ENCODE data around the gene EYA3. TPM values are rescaled to one million over a fixed set of nuclear protein-coding genes. Genes with fewer than 3 reads are reported as not detected.

Gene EYA3
- total RNA-seq, 3 donors from 2014 or later (not counting 1 experiment from before 2014, with no cell fraction given) = 17.7 to 25.2 (median 19.1) TPM

DNA sequence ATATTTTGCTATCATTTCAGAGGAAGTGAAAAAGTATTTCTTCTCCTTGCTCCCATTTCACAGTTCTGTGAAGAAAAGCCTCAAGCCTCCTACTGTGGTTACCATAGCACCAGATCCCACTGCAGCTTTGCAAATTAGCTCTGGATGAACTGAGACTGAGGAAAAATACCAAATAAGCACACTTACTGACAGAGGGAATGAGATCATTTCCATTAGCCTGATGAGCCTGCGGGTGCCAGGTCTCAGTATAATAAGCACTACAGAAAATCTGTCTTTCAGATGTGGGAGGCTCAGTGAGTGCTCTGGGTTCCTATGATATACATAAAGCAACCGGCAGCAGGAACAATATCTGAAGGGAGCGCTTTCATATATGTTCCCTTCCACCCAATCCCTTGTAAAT, 107.3 kb downstream of the EYA3 start:
- no peak overlapping the region for H3K4me3 Mint-ChIP-seq
- H3K36me3 Mint-ChIP-seq = no peaks in the 10 kb centered on the region
- no peak for ATAC-seq
- 100% methylated on average over 3 of the region's 3 CpGs for WGBS (ENCODE audit: insufficient coverage)
- H3K27ac Mint-ChIP-seq = no peak overlapping the region
- no peaks in the 10 kb centered on the region for H3K27me3 ChIP-seq (ENCODE audit: control insufficient read depth, insufficient read depth, low read length)
- peaks cover 13% of the 10 kb centered on the region for H3K36me3 ChIP-seq (ENCODE audit: control insufficient read depth, insufficient read depth, low read length)
- DNase-seq = no peak
- no peaks in the 10 kb centered on the region for H3K27me3 Mint-ChIP-seq (ENCODE audit: low read depth in 2 of 2)
- H3K4me3 ChIP-seq (ENCODE audit: low read length) = no peak overlapping the region
- H3K27ac ChIP-seq (ENCODE audit: low read length) = no peak overlapping the region
- no peaks in the 10 kb centered on the region for H3K4me1 ChIP-seq (ENCODE audit: control insufficient read depth, insufficient read depth, low read length)
- no peaks in the 10 kb centered on the region for H3K4me1 Mint-ChIP-seq
- intact Hi-C loops (cut with micrococcal nuclease) = no loop called here
- no peaks in the 10 kb centered on the region for H3K9me3 ChIP-seq (ENCODE audit: control insufficient read depth, insufficient read depth, low read length)
- TF ChIP-seq, protein P1, sequence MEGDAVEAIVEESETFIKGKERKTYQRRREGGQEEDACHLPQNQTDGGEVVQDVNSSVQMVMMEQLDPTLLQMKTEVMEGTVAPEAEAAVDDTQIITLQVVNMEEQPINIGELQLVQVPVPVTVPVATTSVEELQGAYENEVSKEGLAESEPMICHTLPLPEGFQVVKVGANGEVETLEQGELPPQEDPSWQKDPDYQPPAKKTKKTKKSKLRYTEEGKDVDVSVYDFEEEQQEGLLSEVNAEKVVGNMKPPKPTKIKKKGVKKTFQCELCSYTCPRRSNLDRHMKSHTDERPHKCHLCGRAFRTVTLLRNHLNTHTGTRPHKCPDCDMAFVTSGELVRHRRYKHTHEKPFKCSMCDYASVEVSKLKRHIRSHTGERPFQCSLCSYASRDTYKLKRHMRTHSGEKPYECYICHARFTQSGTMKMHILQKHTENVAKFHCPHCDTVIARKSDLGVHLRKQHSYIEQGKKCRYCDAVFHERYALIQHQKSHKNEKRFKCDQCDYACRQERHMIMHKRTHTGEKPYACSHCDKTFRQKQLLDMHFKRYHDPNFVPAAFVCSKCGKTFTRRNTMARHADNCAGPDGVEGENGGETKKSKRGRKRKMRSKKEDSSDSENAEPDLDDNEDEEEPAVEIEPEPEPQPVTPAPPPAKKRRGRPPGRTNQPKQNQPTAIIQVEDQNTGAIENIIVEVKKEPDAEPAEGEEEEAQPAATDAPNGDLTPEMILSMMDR (IDR thresholded peaks at IDR 0.05) = no peak
- no peaks in the 10 kb centered on the region for H3K9me3 Mint-ChIP-seq

DNA sequence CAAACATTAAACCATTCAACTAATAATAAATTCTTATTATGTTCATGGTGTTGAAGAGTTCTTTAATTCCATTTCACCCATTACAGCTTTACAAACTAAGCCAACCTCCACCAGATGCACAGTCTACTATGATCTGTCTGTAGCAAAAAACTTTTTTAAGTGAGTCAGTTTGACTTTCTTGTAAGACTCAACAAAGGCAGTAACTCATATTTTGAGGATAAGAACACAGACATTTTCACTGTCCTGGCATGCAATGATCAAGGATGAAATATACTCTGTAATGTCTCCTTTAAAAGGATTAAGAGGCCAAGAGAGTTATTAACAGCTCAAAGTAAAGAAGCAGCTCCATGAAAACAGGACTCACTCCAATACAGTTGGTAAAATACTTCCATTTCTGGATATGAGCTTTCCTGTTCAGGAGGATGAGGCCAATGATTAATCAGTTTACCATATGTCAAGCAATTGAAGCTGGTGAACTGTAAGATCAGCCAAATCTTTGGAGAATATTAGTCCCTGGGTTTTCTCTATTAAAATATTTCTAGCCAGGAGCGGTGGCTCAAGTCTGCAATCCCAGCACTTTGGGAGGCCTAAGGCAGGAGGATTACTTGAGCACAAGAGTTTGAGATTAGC, 108.1 kb downstream of the EYA3 start:
- ATAC-seq (no peak), DNase-seq (no peak)
- no peak overlapping the region for H3K27ac ChIP-seq (ENCODE audit: low read length)
- intact Hi-C loops (cut with micrococcal nuclease) = no loop called here
- 100% methylated on average over 1 of the region's 1 CpG for WGBS (ENCODE audit: insufficient coverage)
- H3K27me3 ChIP-seq (ENCODE audit: control insufficient read depth, insufficient read depth, low read length) = no peaks in the 10 kb centered on the region
- Mint-ChIP-seq H3K4me3 (no peak overlapping the region), H3K9me3 (no peaks in the 10 kb centered on the region), H3K27ac (no peak overlapping the region), H3K36me3 (no peaks in the 10 kb centered on the region), H3K27me3 (ENCODE audit: low read depth in 2 of 2) (no peaks in the 10 kb centered on the region), H3K4me1 (no peaks in the 10 kb centered on the region)
- peaks cover 11% of the 10 kb centered on the region for H3K36me3 ChIP-seq (ENCODE audit: control insufficient read depth, insufficient read depth, low read length)
- TF ChIP-seq, protein P1 (IDR thresholded peaks at IDR 0.05) = no peak
- no peaks in the 10 kb centered on the region for H3K4me1 ChIP-seq (ENCODE audit: control insufficient read depth, insufficient read depth, low read length)
- H3K4me3 ChIP-seq (ENCODE audit: low read length) = no peak overlapping the region
- no peaks in the 10 kb centered on the region for H3K9me3 ChIP-seq (ENCODE audit: control insufficient read depth, insufficient read depth, low read length)

DNA sequence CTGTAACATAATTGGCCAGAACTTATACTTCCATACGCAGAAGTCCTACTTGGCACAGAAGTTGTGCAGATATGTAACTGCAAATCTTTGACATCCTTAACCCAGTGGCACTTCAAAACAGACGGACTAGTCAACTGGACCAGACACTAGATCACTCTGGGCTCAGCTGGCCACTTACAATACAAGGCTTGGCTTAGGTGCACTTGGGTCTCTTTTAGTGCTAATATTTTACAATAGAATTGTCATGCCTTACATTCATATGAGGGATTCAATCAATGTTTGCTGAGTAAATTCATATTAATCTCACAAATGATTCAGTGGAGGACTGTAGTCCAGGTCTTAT, 108.6 kb downstream of the EYA3 start:
- H3K4me3 Mint-ChIP-seq = no peak overlapping the region

More for the DNA sequence above, 108.6 kb downstream of the EYA3 start:
- Histone ChIP-seq H3K27me3 (ENCODE audit: control insufficient read depth, insufficient read depth, low read length) (no peaks in the 10 kb centered on the region), H3K4me1 (ENCODE audit: control insufficient read depth, insufficient read depth, low read length) (no peaks in the 10 kb centered on the region), H3K36me3 (ENCODE audit: control insufficient read depth, insufficient read depth, low read length) (peaks cover 10% of the 10 kb centered on the region), H3K4me3 (ENCODE audit: low read length) (no peak overlapping the region), H3K27ac (ENCODE audit: low read length) (no peak overlapping the region), H3K9me3 (ENCODE audit: control insufficient read depth, insufficient read depth, low read length) (no peaks in the 10 kb centered on the region)
- Mint-ChIP-seq H3K27me3 (ENCODE audit: low read depth in 2 of 2) (no peaks in the 10 kb centered on the region), H3K27ac (no peak overlapping the region), H3K36me3 (no peaks in the 10 kb centered on the region), H3K4me1 (no peaks in the 10 kb centered on the region), H3K9me3 (no peaks in the 10 kb centered on the region)
- 19% methylated on average over 2 of the region's 2 CpGs for WGBS (ENCODE audit: insufficient coverage)
- TF ChIP-seq, protein P1 (IDR thresholded peaks at IDR 0.05) = peak; percentile 19
- no peak for DNase-seq
- ATAC-seq = peak in 2 of 3 donors; percentile 15
- intact Hi-C loops (cut with micrococcal nuclease) = loop anchor here (1.0 to 2.0 kb wide), 2 partner anchors 40 to 121 kb away; no protein-coding TSS in a partner anchor

All from natural killer cell (primary cell).